ENCODE data around the gene TRIM46. TPM values are rescaled to one million over a fixed set of nuclear protein-coding genes. Genes with fewer than 3 reads are reported as not detected.

The TRIM46 gene
- total RNA-seq, 1 experiment from 2014 or later: 0.21 TPM

GRCh38 chr1:155226188-155226909 is 52.7 kb downstream of the TRIM46 start:
- Mint-ChIP-seq H3K27me3 (ENCODE audit: insufficient read depth, unreplicated experiment) (no peaks in the 10 kb centered on the region), H3K4me1 (ENCODE audit: insufficient read depth, unreplicated experiment) (peaks cover 34% of the 10 kb centered on the region), H3K27ac (ENCODE audit: low read depth, unreplicated experiment) (peak overlapping the region; percentile 89), H3K4me3 (ENCODE audit: unreplicated experiment) (peak overlapping the region; percentile 85), H3K9me3 (ENCODE audit: unreplicated experiment) (no peaks in the 10 kb centered on the region), H3K36me3 (ENCODE audit: insufficient read depth, unreplicated experiment) (no peaks in the 10 kb centered on the region)
- CTCF ChIA-PET: interaction anchor here (0.7 to 6.1 kb wide), 19 partner anchors 8 to 639 kb away, joined by 3 to 78 read pairs (median 6); partner anchors contain the start of genes ENTREP3, KRTCAP2, MTX1 and THBS3
- peak; percentile 63 for TF ChIP-seq CTCF (IDR thresholded peaks at IDR 0.05; ENCODE audit: unreplicated experiment)
- DNase-seq (ENCODE audit: unreplicated experiment): peak; percentile 84
- POLR2A ChIA-PET: interaction anchor here (0.6 to 5.9 kb wide), 23 partner anchors 8 to 754 kb away, joined by 3 to 66 read pairs (median 5); partner anchors contain the start of genes ASH1L, CLK2, KRTCAP2 and MTX1
- BruUV-seq (replicated peaks): no TSS peak
- intact Hi-C loops (cut with micrococcal nuclease): loop anchor here (1.0 to 5.0 kb wide), 3 partner anchors 19 to 50 kb away; partner anchors contain the start of gene THBS3

- H3K4me1 Mint-ChIP-seq (ENCODE audit: insufficient read depth, unreplicated experiment): peaks cover 34% of the 10 kb centered on the region
- CTCF ChIA-PET: interaction anchor here (0.7 to 6.1 kb wide), 20 partner anchors 9 to 639 kb away, joined by 3 to 78 read pairs (median 6); partner anchors contain the start of genes ENTREP3, KRTCAP2, MTX1 and THBS3
- H3K9me3 Mint-ChIP-seq (ENCODE audit: unreplicated experiment): no peaks in the 10 kb centered on the region
- DNase-seq (ENCODE audit: unreplicated experiment): peak; percentile 63
- H3K36me3 Mint-ChIP-seq (ENCODE audit: insufficient read depth, unreplicated experiment): no peaks in the 10 kb centered on the region
- TF ChIP-seq CTCF (IDR thresholded peaks at IDR 0.05; ENCODE audit: unreplicated experiment): no peak
- no peaks in the 10 kb centered on the region for H3K27me3 Mint-ChIP-seq (ENCODE audit: insufficient read depth, unreplicated experiment)
- intact Hi-C loops (cut with micrococcal nuclease): loop anchor here (1.0 to 5.0 kb wide), 4 partner anchors 20 to 54 kb away; partner anchors contain the start of genes KRTCAP2, THBS3 and TRIM46
- TSS peak; percentile 90 for BruUV-seq (replicated peaks)
- H3K27ac Mint-ChIP-seq (ENCODE audit: low read depth, unreplicated experiment): peak overlapping the region; percentile 89
- POLR2A ChIA-PET: interaction anchor here (0.6 to 5.9 kb wide), 22 partner anchors 9 to 753 kb away, joined by 3 to 66 read pairs (median 5); partner anchors contain the start of genes ASH1L, CLK2, KRTCAP2 and MTX1
- H3K4me3 Mint-ChIP-seq (ENCODE audit: unreplicated experiment): peak overlapping the region; percentile 85
Measured at GRCh38 chr1:155226910-155227260, 53.2 kb downstream of the TRIM46 start.

- H3K4me3 Mint-ChIP-seq (ENCODE audit: unreplicated experiment): peak overlapping the region; percentile 85
- intact Hi-C loops (cut with micrococcal nuclease): loop anchor here (1.0 to 5.0 kb wide), 2 partner anchors 35 to 54 kb away; partner anchors contain the start of genes KRTCAP2 and TRIM46
- no peaks in the 10 kb centered on the region for H3K27me3 Mint-ChIP-seq (ENCODE audit: insufficient read depth, unreplicated experiment)
- H3K36me3 Mint-ChIP-seq (ENCODE audit: insufficient read depth, unreplicated experiment): no peaks in the 10 kb centered on the region
- peak overlapping the region; percentile 89 for H3K27ac Mint-ChIP-seq (ENCODE audit: low read depth, unreplicated experiment)
- no peak for TF ChIP-seq CTCF (IDR thresholded peaks at IDR 0.05; ENCODE audit: unreplicated experiment)
- H3K9me3 Mint-ChIP-seq (ENCODE audit: unreplicated experiment): no peaks in the 10 kb centered on the region
- H3K4me1 Mint-ChIP-seq (ENCODE audit: insufficient read depth, unreplicated experiment): peaks cover 34% of the 10 kb centered on the region
- DNase-seq (ENCODE audit: unreplicated experiment): peak; percentile 100
- CTCF ChIA-PET: interaction anchor here (0.7 to 6.1 kb wide), 21 partner anchors 9 to 640 kb away, joined by 3 to 78 read pairs (median 6); partner anchors contain the start of genes ENTREP3, KRTCAP2, MTX1 and THBS3
- POLR2A ChIA-PET: interaction anchor here (0.6 to 5.9 kb wide), 22 partner anchors 9 to 753 kb away, joined by 3 to 66 read pairs (median 5); partner anchors contain the start of genes ASH1L, CLK2, KRTCAP2 and MTX1
- TSS peak; percentile 74 for BruUV-seq (replicated peaks)
Measured at GRCh38 chr1:155227261-155228095, 53.8 kb downstream of the TRIM46 start.
